GM18873 (cell line): ENCODE measurements around the gene MRGPRD.
"Not testable (repeated sequence)": the region's sequence is repeated elsewhere in the genome, so short reads cannot be mapped to it uniquely, and the experiment has no call there.

Experiments
- ATAC-seq: cut with Tn5 transposase; IDR thresholded peaks from one replicate; pipeline ENCODE4 v1.9.1; 2021; ENCODE audit warnings: mild to moderate bottlenecking, moderate library complexity, moderate number of reproducible peaks; ENCODE audit not compliant: unreplicated experiment, low FRiP score

MRGPRD gene

GRCh38 chr11:68994894-68995285 is 14.1 kb upstream of the MRGPRD start:
- no peak for ATAC-seq

DNA sequence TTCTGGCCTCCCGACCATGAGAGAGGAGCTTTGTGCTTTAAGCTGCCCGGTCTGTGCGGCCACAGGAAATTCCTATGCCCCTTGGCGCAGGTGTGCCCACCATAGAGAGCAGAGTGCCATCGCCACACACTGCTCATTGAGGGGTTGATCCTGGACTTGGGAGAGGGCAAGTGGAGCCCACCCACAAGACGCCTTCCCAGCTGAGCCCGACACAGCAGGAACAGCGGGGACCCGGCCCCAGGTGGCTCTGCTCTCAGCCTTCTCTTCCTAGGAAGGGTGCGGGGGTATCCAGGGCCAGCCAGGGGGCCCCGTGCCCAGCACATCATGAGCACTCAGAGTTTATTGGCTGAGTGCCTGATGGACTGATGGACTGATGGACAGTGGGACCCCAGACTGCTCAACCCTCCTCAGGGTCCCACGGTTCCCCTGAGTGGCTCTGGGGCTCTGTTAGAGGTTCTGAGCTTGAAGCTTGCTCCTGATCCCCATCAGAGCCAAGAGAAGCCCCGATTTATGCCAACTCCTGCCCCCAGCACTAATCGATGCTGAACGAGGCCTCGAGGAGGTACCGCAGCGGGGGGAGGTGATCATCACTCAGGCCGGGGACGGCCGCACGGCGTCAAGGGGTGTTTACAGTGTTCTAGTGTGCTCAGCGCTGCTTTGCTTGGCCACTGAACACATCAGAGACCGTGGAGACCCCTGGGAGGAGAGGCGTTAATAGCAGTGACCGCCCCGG is 13.5 kb upstream of the MRGPRD start:
- no peak for ATAC-seq

- no peak for ATAC-seq
Measured at GRCh38 chr11:68993546-68993945, 12.8 kb upstream of the MRGPRD start.

- no peak for ATAC-seq
Measured at GRCh38 chr11:68992743-68993255, 12.0 kb upstream of the MRGPRD start.

DNA sequence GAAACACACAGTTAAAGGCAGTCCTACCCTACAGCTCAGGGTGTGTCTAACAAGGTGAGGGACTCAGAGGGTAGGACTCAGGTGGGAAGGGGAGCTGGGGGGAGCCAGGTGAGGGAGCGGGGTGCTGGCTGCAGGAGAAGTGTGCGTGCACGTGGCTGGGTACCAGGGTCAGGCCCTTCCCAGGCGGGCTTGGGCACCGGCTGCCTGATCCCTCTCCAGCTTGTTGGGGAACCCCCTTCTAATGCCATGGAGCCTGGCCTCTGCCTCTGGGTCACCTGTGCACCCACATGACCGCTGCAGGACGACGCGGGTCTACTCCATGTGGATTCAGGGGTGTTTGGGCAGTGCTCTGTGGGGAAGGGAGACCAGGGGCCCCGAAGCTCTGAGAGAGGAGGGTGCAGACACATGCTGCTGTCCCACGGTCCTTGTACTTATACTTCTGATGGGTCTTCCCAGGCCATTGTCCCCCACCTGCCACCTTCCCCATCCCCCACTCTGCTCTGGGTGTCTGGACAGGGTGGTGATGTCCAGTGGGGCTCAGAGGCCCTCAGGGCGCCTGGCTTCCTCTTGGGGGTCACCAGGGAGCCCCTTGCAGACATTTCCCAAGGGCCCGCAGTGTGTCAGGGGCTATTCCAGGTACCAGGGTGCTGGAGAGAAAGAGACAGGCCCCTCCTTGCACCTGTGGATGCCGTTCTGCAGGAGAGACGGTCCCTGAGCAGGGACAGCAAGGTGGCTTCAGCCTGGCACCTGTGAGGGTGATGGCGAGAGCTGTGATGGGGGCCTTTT is 10.4 kb upstream of the MRGPRD start:
- no peak for ATAC-seq

DNA sequence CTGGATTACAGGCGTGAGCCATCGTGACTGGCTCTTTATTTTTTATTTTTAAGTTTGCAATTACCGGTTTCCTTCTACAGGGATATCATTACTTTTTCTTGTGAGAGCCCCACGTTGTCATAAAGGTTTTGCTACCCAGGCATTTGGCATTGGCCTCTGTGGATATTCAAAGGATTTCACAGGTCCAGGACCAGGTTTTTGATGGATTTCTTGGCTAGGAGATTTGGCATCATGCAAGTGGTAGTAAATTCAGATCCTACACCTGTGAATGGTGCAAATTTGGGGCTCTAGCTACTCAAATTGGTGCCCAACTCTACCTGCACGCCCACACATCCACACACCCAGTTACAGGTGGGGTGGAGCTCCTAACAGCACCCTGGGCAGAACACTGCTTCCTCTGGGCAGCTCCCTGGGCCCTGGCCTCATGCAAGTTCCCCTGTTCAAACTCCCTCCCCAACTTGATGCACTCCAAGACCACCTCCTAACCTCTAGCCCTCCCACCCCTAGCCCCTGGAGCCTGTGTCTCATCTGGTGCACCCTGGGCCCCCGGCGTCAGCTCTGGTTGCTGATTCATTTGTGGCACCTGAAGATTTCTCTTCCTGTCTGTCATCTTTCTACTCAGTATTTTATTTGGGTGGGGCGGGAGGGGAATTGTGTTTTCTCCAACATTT is 9.3 kb upstream of the MRGPRD start:
- no peak for ATAC-seq

DNA sequence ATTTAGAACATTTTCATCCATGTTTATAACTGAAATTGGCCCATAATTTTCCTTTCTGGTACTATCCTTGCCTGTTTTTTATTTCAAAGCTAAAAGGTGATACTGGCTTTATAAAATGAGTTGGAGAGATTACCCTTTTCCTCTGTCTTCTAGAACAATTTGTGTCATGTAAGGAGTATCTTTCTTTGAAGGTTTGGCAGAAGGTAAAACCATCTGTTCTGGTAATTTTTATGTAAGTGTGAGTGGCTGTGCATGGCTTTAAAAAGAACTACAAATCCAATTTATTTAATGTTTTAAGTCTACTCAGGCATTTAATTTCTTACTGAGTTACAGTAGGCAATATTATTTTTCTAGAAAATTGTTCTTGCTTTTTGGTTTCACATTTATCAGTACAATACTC is 7.7 kb upstream of the MRGPRD start:
- no peak for ATAC-seq

- ATAC-seq, result no peak
Measured at GRCh38 chr11:68987211-68987610, 6.4 kb upstream of the MRGPRD start.

DNA sequence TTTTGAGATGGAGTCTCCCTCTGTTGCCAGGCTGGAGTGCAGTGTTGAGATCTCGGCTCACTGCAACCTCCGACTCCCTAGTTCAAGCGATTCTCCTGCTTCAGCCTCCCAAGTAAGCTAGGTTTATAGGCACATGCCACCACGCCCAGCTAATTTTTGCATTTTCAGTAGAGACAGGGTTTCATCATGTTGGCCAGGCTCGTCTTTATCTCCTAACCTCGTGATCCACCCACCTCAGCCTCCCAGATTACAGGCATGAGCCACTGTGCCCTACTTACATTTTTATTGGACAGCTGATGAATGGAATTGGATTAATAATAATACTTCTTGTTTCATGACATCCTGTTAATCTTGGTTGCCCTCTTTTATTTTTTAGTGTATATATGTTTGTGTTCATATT is 3.0 kb upstream of the MRGPRD start:
- ATAC-seq, result no peak

GRCh38 chr11:68982134-68982533 is 1.3 kb upstream of the MRGPRD start:
- ATAC-seq, result no peak

GRCh38 chr11:68979931-68980775 is 633 bp downstream of the MRGPRD start:
- no peak for ATAC-seq

DNA sequence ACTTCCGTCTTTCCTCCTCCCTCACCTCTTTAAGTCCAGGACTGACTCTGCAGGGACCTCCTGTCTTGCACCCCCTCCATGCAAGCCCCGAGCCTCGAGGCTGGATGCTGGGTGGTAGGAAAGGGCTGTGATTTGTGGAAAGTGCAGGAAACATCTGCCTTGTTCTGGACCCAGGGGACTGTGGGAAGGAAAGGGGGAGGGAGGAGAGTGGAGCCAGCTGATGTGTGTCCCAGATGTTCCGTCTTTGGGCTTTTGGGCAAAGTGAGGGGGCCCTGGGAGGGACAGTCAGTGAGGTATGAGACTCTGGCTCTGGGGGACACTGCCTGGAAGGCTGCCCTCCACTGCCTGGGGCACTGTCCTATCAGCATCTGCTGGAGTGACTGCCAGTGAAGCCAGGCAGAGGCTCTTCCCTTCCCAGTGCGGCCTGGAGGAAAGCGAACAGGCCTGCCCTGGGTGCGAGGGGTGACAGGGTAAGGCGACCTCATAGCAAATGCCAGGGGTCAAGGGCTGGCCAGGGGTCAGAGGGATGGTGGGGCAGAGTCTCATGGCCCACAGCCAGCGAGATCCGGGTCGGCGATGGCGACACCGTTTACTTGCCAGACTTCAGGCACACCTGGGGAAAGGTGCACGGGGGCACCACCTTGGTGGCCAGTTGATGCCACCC is 1.7 kb downstream of the MRGPRD start:
- no peak for ATAC-seq

DNA sequence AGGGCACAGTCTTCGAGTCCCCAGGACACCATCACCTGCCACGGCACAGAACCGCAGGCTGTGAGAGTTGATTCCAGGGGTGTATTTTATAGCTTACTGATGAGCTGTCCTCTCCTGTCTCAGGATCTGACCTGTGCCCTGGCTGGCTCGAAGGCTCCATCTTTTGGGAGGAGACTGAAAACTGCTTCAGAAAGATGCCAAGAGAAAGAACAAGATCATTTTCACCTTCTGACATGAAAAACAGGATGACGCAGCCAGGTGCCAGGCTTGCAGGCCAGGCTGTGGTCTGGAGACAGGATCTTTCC is 2.2 kb downstream of the MRGPRD start:
- ATAC-seq, result no peak

DNA sequence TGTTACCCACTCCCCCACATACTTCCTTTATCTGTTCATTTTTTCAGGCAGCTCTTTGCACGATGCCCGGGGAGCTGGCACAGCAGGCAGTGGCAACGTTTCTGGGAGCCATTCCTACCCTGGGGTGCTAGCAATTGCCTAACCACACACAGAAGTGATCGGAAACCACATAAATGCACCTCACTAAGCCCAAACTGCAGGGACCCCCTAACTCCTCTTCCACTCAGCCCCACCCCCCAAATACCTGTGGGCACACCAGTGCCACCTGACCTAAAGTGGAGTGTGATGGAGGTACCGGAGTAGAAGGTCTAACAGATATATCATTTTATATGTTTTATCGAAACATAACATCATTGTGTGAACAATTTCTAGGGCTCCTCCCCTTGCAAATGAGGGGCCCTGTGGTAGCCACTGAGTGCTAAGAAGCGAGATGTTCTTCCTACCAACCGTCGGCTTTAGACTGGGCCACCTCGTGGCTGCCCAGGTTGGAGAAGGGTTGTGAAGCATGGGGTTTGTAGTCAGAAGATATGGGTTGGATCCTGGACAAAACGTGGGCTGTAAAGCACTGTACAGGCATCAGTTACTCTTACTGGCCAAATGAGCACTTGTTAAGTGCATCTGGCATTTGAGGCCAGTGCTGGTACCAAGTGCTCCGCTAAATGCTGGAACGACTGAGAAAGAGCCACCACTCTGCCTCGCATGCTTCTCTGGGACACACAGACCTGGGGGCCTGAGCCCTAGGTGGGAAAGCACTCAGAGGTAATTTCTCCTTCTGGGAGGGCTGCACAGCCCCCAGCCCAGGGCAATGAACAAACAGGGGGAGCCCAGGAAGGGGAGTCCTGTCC is 2.8 kb downstream of the MRGPRD start:
- ATAC-seq, result no peak

DNA sequence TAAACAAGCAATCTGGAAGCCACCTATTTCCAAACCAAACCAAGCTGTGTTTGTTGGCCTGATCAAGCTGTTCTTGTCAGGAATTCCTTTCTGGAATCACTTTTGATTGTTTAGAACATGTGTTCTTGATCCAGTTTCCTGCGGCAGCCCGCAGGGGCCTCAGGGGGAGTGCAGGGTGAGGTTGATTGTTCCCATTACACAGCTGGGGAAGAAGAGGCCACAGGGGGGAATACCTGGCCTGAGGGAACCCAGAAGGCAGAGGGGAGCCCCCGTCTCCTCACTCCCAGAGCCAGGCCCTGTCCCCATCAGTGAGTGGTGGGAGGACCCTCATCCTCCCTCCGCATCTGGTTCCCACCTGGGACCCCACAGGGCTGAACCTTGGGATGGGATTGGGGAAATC is 4.2 kb downstream of the MRGPRD start:
- no peak for ATAC-seq

- ATAC-seq, result no peak
Measured at GRCh38 chr11:68976095-68976494, 4.7 kb downstream of the MRGPRD start.

- ATAC-seq, result no peak
Measured at GRCh38 chr11:68974421-68975194, 6.2 kb downstream of the MRGPRD start.

GRCh38 chr11:68973706-68974105 is 7.1 kb downstream of the MRGPRD start:
- not testable (repeated sequence) for ATAC-seq
